ENCODE measurements around the gene OR5A1. TPM values are rescaled to one million over a fixed set of nuclear protein-coding genes. Genes with fewer than 3 reads are reported as not detected.
"Not testable (repeated sequence)": the region's sequence is repeated elsewhere in the genome, so short reads cannot be mapped to it uniquely, and the experiment has no call there.

OR5A1 gene
- total and polyA plus RNA-seq, 7 donors = not detected

GRCh38 chr11:59429924-59430516 lies 6.2 kb upstream of the OR5A1 start:
- ATAC-seq (no peak), DNase-seq (no peak)
- H3K4me3 ChIP-seq = no peak overlapping the region
- TF ChIP-seq CTCF (IDR thresholded peaks at IDR 0.05) = peak; percentile 45
- no peaks in the 10 kb centered on the region for H3K9me3 ChIP-seq
- H3K36me3 ChIP-seq (ENCODE audit: insufficient read depth in 1 of 2, low read depth in 1 of 2) = no peaks in the 10 kb centered on the region
- no peak overlapping the region for H3K27ac ChIP-seq
- 59 to 61% (median 61%) methylated on average over 4 of the region's 4 CpGs for WGBS, 3 donors
- no peaks in the 10 kb centered on the region for H3K4me1 ChIP-seq
- no peaks in the 10 kb centered on the region for H3K27me3 ChIP-seq (ENCODE audit: insufficient read depth in 3 of 3, low read length in 2 of 3)
- intact Hi-C loops (cut with DNase I) = loop anchor here in 1 of 2 donors (10.0 kb wide), 1 partner anchor 255 kb away; the partner anchor contains the start of gene DTX4

- Histone ChIP-seq H3K4me1 (no peaks in the 10 kb centered on the region), H3K27ac (no peak overlapping the region), H3K9me3 (no peaks in the 10 kb centered on the region), H3K4me3 (no peak overlapping the region), H3K27me3 (ENCODE audit: insufficient read depth in 3 of 3, low read length in 2 of 3) (no peaks in the 10 kb centered on the region), H3K36me3 (ENCODE audit: insufficient read depth in 1 of 2, low read depth in 1 of 2) (no peaks in the 10 kb centered on the region)
- intact Hi-C loops (cut with DNase I) = no loop called here
- no peak for TF ChIP-seq CTCF (IDR thresholded peaks at IDR 0.05)
- DNase-seq (no peak), ATAC-seq (no peak)
- 60 to 67% (median 64%) methylated on average over 7 of the region's 7 CpGs for WGBS, 3 donors
Observed at GRCh38 chr11:59437770-59438169, 1.5 kb downstream of the OR5A1 start.

- ATAC-seq; H3K9me3 ChIP-seq; H3K27ac ChIP-seq; DNase-seq; H3K36me3 ChIP-seq (ENCODE audit: insufficient read depth in 1 of 2, low read depth in 1 of 2); H3K4me1 ChIP-seq; intact Hi-C loops (cut with DNase I); H3K27me3 ChIP-seq (ENCODE audit: insufficient read depth in 3 of 3, low read length in 2 of 3); H3K4me3 ChIP-seq: not testable (repeated sequence)
- WGBS, 3 donors = 63 to 69% (median 68%) methylated on average over 1 of the region's 1 CpG
Observed at GRCh38 chr11:59445624-59446023, 9.4 kb downstream of the OR5A1 start.

GRCh38 chr11:59448484-59448883 lies 12.2 kb downstream of the OR5A1 start:
- TF ChIP-seq CTCF (IDR thresholded peaks at IDR 0.05) = no peak
- intact Hi-C loops (cut with DNase I) = no loop called here
- WGBS, 3 donors = 64 to 67% (median 64%) methylated on average over 2 of the region's 2 CpGs
- H3K27me3 ChIP-seq (ENCODE audit: insufficient read depth in 3 of 3, low read length in 2 of 3) = no peaks in the 10 kb centered on the region
- H3K9me3 ChIP-seq = no peaks in the 10 kb centered on the region
- H3K27ac ChIP-seq = no peak overlapping the region
- no peaks in the 10 kb centered on the region for H3K36me3 ChIP-seq (ENCODE audit: insufficient read depth in 1 of 2, low read depth in 1 of 2)
- no peak overlapping the region for H3K4me3 ChIP-seq
- ATAC-seq (no peak), DNase-seq (no peak)
- no peaks in the 10 kb centered on the region for H3K4me1 ChIP-seq

- no peak within 1 kb of the TSS for H3K4me3 ChIP-seq
- no peak within 1 kb of the TSS for H3K27ac ChIP-seq
- no peaks in the 10 kb centered on the region for H3K36me3 ChIP-seq (ENCODE audit: insufficient read depth in 1 of 2, low read depth in 1 of 2)
- DNase-seq (no peak), ATAC-seq (no peak)
- H3K4me1 ChIP-seq = no peaks in the 10 kb centered on the region
- intact Hi-C loops (cut with DNase I) = no loop called here
- WGBS, 3 donors = 81 to 84% (median 83%) methylated on average over 2 of the region's 2 CpGs
- H3K27me3 ChIP-seq (ENCODE audit: insufficient read depth in 3 of 3, low read length in 2 of 3) = no peaks in the 10 kb centered on the region
- no peaks in the 10 kb centered on the region for H3K9me3 ChIP-seq
- TF ChIP-seq CTCF (IDR thresholded peaks at IDR 0.05) = no peak
Observed at GRCh38 chr11:59456661-59457060, 20.4 kb downstream of the OR5A1 start, which contains the start of gene OR4D6. OR4D6 (plus strand) TSS chr11:59456961; CDS start chr11:59456961, 0 bp downstream.

Measured in psoas muscle (tissue), 8 donors.